Stimulated activated naive B cell treated with anti-CD40 and anti-IgM and Interleukin-4, amounts not matched to agents 10 μg/mL and 1 μg/mL and 100 μg/mL, for 72 hours (primary cell): ENCODE results near the gene DRD3.

ENCODE experiments used
- ATAC-seq, 2 donors: fragments of 150-1000 bp; cut with Tn5 transposase; replicated peaks; 2 replicates each; pipeline ENCODE4 v1.10.0; 2021; ENCODE audit warnings: moderate library complexity in 1 of 2
- DNase-seq: peaks from one replicate; pipeline ENCODE4 v3.0.0; 2021
- H3K27ac Mint-ChIP-seq: one replicate; pipeline ENCODE4 v1.8.0; 2022; ENCODE audit warnings: mild to moderate bottlenecking, mixed read lengths
- H3K27me3 Mint-ChIP-seq, 2 donors: one replicate each; pipeline ENCODE4 v1.8.0; 2022; ENCODE audit warnings: mixed read lengths in 2 of 2
- H3K36me3 Mint-ChIP-seq, 2 donors: one replicate each; pipeline ENCODE4 v1.8.0; 2022; ENCODE audit warnings: mixed read lengths in 2 of 2, mild to moderate bottlenecking in 1 of 2
- H3K4me1 Mint-ChIP-seq, 2 donors: one replicate each; pipeline ENCODE4 v1.8.0; 2022; ENCODE audit warnings: mixed read lengths in 2 of 2, mild to moderate bottlenecking in 1 of 2
- H3K4me3 Mint-ChIP-seq, 2 donors: one replicate each; pipeline ENCODE4 v1.8.0; 2022; ENCODE audit warnings: mild to moderate bottlenecking in 2 of 2, mixed read lengths in 2 of 2, moderate library complexity in 1 of 2
- H3K9me3 Mint-ChIP-seq, 2 donors: one replicate each; pipeline ENCODE4 v1.8.0; 2022; ENCODE audit warnings: mixed read lengths in 2 of 2, mild to moderate bottlenecking in 1 of 2

Gene DRD3

DNA sequence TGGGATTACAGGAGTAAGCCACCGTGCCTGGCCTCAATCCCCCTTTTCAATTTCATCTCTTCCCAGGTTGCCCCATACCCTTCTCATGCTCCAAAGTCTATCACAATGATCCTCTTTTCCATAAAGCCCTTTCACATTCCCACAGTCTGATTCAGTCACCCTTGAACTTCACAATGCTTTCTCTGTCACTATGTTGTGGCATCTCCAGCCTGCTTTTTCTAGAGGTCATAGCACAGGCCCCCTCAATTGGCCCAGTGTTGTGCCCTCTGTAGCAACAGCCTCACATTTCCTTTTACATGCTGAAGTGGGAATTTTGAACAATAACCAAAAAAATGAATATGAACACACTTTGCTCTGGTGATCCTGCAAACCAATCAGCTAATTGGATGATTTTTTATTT is 21.5 kb downstream of the DRD3 start:
- ATAC-seq: no peak
- Mint-ChIP-seq H3K27ac (no peak overlapping the region), H3K4me1 (no peaks in the 10 kb centered on the region), H3K4me3 (no peak overlapping the region), H3K36me3 (no peaks in the 10 kb centered on the region), H3K9me3 (no peaks in the 10 kb centered on the region), H3K27me3 (peaks cover 4 to 30% of the 10 kb centered on the region in 2 donors)
- no peak for DNase-seq

DNA sequence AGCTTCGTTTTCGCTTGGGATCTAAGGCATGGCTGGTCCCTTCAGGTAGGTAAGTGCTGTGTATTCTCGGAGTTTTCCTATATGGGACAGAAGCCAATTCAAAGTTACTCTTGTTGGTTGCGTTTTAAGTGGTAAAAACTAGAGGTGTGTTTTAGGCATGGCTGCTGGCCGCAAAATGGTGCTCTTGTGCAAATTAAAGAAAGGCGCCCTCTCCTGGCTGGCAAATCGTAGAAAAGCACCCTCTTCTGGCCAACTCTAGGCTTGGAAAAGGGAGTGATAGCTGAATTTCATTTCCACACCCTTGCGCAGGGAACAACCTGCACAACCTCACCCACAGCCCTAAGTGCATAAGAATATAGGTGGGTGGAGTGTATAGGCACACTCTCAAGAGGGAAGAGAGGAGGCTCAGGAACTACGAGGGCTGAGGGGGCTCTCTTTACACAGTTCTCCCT is 23.5 kb downstream of the DRD3 start:
- no peaks in the 10 kb centered on the region for H3K9me3 Mint-ChIP-seq
- peaks cover 0 to 2% of the 10 kb centered on the region in 2 donors for H3K4me1 Mint-ChIP-seq
- peak; percentile 6 for DNase-seq
- H3K27me3 Mint-ChIP-seq: peaks cover 4 to 25% of the 10 kb centered on the region in 2 donors
- H3K36me3 Mint-ChIP-seq: no peaks in the 10 kb centered on the region
- H3K27ac Mint-ChIP-seq: no peak overlapping the region
- H3K4me3 Mint-ChIP-seq: no peak overlapping the region
- ATAC-seq: no peak

DNA sequence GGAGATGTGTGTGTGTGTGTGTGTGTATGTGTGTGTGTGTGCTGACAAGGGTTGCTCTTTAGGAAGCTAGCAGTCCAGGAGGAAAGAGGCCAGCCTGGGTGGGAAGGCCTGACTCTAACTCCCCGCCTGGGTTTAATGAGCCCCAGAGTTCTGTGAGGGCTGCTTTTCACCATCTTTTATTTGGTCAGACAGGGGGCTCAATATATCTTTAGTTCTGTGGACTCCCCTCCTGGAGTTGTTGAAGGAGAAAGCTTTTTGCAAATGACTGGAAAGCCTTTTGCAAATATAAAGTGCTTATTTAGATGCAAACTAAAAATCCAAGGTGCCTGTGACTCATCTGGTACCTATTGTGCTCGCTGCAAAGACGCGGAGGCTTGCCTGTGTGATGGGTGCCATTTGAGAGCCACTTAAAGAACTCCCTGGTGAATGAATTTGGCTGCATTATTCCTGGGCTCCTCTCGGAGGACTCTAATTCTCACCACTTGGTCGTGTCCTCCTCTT is 24.5 kb downstream of the DRD3 start:
- no peaks in the 10 kb centered on the region for H3K9me3 Mint-ChIP-seq
- DNase-seq (no peak), ATAC-seq (no peak)
- H3K4me3 Mint-ChIP-seq: no peak overlapping the region
- peaks cover 4 to 24% of the 10 kb centered on the region in 2 donors for H3K27me3 Mint-ChIP-seq
- H3K4me1 Mint-ChIP-seq: peaks cover 0 to 2% of the 10 kb centered on the region in 2 donors
- H3K27ac Mint-ChIP-seq: no peak overlapping the region
- H3K36me3 Mint-ChIP-seq: no peaks in the 10 kb centered on the region

DNA sequence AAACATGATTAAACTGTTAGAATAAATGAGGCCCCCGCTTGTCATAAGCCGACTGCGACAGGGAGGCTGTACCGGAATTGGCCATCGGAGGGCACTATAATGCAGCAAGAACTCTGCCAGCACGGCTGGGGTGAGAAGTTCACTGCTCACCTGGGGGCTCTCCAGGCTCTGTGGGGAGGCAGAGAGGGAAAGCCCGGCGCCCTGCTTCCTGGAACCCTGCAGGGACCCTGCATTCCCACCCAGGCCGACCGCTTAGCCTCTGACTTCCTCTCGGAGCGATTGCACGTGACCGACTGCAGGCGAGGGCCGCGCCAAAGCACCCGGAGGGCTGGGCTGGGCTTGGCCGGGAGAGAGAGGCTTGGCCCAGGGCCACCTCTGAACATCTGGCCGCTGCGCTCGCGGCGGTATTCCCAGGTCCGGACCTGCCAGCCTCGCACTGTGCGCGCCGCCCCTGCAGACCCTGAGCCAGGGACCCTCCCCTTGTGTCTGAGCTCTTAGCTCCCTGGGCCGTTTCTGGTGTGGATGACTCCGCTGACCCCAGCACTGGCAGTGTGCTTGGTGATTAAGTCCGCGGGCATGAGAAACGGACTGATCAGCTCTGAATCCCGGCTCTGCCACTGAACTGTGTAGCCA is 26.2 kb downstream of the DRD3 start:
- H3K27ac Mint-ChIP-seq: no peak overlapping the region
- H3K4me1 Mint-ChIP-seq: peaks cover 0 to 2% of the 10 kb centered on the region in 2 donors
- H3K27me3 Mint-ChIP-seq: peaks cover 4 to 14% of the 10 kb centered on the region in 2 donors
- H3K36me3 Mint-ChIP-seq: no peaks in the 10 kb centered on the region
- ATAC-seq: peak; percentile 92
- DNase-seq: peak; percentile 74
- H3K9me3 Mint-ChIP-seq: no peaks in the 10 kb centered on the region
- peak overlapping the region; percentile 71 to 81 for H3K4me3 Mint-ChIP-seq

DNA sequence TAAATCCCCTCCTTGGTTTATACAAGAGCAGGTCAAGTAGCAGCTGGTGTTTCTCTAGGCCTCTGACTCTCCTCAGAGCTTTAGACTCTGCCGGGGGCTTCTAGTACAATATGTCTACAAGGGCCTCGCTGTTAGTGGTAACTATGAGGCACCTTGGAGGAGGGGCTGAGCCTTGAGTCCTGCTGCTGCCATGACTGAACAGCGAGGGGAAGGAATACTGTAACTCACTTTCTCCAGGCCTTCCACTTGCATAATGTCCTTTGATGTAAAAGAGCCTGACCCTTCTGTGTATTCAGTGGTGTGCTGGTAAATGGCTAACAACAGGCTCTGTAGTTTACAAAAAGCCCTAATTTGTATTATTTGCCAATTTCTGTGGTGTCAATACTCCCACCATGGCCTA is 27.8 kb downstream of the DRD3 start:
- no peaks in the 10 kb centered on the region for H3K9me3 Mint-ChIP-seq
- DNase-seq (no peak), ATAC-seq (no peak)
- H3K36me3 Mint-ChIP-seq: no peaks in the 10 kb centered on the region
- H3K27me3 Mint-ChIP-seq: peaks cover 0 to 3% of the 10 kb centered on the region in 2 donors
- peaks cover 0 to 2% of the 10 kb centered on the region in 2 donors for H3K4me1 Mint-ChIP-seq
- no peak overlapping the region for H3K27ac Mint-ChIP-seq
- H3K4me3 Mint-ChIP-seq: no peak overlapping the region

DNA sequence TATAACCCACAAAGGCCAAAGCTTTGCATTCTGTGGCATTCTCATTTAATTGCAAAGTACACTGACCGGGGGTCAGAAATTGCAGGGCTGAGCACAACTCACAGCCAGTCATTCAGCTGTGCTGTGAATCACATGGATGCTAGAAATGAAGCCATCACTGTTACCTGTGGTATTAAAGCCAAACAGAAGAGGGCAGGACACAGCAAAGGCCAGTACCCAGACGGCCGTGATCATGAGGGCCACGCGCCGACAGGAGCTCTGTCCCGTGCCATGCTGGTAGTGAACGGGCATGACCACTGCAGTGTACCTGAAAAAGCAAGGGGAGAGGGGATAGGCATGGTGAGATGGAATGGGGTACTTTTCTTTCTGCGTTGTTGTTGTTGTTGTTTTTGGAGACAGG is 31.6 kb downstream of the DRD3 start:
- Mint-ChIP-seq H3K27me3 (no peaks in the 10 kb centered on the region), H3K4me3 (no peak overlapping the region), H3K9me3 (no peaks in the 10 kb centered on the region), H3K4me1 (peaks cover 0 to 2% of the 10 kb centered on the region in 2 donors), H3K36me3 (no peaks in the 10 kb centered on the region), H3K27ac (no peak overlapping the region)
- ATAC-seq (no peak), DNase-seq (no peak)

DNA sequence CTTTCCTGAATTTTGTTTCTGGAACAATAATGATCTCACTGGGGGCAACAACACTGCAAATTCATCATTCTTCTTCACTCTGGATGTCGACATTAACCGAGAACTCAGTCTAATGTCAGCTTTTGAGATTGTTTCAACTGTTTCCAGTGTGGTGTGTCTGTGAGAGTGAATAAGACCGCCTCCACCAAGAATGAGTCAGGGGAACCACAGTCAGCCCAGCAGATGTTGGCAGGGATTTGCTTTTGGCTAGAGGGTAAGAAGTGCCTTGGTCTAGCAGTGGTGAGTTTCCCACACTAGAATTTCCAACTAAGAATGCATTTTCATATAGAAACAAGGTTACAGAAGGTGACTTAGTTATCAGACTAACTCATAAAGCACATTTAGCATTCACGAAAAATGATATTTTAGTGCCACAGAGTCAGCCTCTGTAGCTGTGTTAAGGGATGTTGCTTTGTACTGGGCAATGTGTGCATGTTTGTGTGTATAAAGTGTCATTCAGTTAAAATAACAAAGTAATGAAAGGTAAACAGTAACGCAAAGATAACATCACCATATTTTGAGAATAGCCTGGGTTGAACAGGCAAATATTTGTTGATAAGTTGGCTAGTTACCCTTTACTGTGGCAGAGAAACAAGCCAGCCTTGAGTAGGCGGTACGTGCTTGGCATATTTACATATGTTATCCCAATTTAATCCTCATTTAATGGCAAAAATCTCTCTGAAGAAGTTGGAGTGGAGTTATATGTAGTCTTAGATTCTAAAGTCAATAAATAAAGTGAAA is 33.8 kb downstream of the DRD3 start:
- Mint-ChIP-seq H3K27ac (no peak overlapping the region), H3K9me3 (no peaks in the 10 kb centered on the region), H3K27me3 (no peaks in the 10 kb centered on the region), H3K36me3 (no peaks in the 10 kb centered on the region), H3K4me1 (no peaks in the 10 kb centered on the region), H3K4me3 (no peak overlapping the region)
- ATAC-seq: no peak
- no peak for DNase-seq

DNA sequence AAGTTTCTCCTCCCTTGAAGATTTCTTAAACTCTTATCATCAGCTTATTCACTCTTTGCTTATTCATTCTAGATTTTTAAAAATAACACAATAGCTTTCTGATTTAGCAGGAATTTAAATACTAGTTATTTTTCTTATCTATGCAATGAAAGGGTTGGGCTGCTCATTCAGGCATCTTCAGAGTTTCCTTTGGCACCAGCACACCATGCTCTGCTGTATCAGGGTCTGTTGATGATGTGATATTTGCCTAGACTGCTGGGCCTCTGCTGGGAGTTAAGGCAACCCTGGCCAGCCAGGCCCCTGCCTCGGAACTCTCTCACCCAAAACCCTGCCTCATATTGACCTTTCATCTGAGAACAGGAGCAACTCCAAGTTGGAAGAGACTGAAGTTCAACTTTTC is 35.0 kb downstream of the DRD3 start:
- no peak overlapping the region for H3K27ac Mint-ChIP-seq
- ATAC-seq: no peak
- H3K9me3 Mint-ChIP-seq: no peaks in the 10 kb centered on the region
- peaks cover 0 to 5% of the 10 kb centered on the region in 2 donors for H3K27me3 Mint-ChIP-seq
- no peaks in the 10 kb centered on the region for H3K36me3 Mint-ChIP-seq
- DNase-seq: no peak
- H3K4me3 Mint-ChIP-seq: no peak overlapping the region
- no peaks in the 10 kb centered on the region for H3K4me1 Mint-ChIP-seq

DNA sequence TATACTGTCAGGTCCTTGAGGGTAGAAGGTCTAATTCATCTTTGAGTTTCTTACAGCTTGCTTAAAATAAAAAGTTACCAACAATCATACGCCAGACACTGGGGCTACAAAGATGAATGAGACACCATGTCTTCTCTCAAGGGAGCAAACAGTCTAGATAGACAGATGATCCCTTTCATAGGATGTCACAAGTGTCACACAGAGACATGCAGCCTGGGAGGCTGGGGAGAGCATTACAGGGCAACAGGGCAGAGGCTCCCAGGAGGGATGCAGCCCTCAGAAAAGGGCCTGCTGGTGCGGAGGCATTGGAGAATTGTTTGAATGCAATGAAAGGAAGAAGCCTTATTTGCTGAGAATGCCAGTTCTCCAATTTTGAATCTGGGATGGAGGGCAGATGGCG is 39.0 kb downstream of the DRD3 start:
- H3K4me3 Mint-ChIP-seq: no peak overlapping the region
- H3K27me3 Mint-ChIP-seq: peaks cover 0 to 5% of the 10 kb centered on the region in 2 donors
- DNase-seq (no peak), ATAC-seq (no peak)
- no peaks in the 10 kb centered on the region for H3K9me3 Mint-ChIP-seq
- H3K36me3 Mint-ChIP-seq: no peaks in the 10 kb centered on the region
- H3K27ac Mint-ChIP-seq: no peak overlapping the region
- H3K4me1 Mint-ChIP-seq: no peaks in the 10 kb centered on the region

DNA sequence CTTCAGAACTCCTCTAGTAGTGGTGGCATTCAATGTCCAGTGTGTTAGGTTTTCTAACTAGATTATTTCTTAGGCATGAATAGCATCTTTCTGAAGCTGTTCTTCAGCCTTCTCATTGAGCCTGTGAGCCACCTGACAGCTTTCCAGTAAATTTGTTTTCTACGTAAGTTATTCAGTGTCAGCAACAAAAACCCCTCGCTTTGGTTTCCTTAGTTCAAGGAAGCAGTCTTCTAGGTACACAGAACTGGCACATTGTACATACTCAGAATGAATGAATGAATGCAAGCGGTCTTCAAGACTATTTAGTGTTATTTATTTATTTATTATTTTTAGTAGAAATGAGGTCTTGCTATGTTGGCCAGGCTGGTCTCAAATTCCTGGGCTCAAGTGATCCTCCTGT is 44.9 kb downstream of the DRD3 start:
- Mint-ChIP-seq H3K4me3 (no peak overlapping the region), H3K27ac (no peak overlapping the region), H3K4me1 (no peaks in the 10 kb centered on the region), H3K9me3 (no peaks in the 10 kb centered on the region), H3K36me3 (no peaks in the 10 kb centered on the region), H3K27me3 (peaks cover 6 to 10% of the 10 kb centered on the region in 2 donors)
- ATAC-seq (no peak), DNase-seq (no peak)

DNA sequence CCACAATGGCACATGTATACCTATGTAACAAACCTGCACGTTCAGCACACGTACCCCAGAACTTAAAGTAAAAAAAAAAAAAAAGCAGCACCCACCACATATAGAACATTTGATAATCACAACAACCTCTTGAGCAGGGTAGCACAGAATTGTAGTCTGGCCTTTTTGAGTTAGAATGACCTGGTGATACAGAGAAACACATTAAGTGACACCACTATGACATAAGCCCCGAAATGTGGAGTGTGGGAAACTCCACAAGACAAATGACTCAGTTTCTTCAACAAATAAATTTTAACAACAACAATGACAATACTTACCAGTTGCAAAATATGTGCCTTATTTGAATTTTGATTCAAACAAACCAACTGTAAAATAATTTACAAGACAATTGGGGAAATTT is 46.4 kb downstream of the DRD3 start:
- Mint-ChIP-seq H3K27me3 (peaks cover 6 to 10% of the 10 kb centered on the region in 2 donors), H3K27ac (no peak overlapping the region), H3K4me1 (no peaks in the 10 kb centered on the region), H3K9me3 (no peaks in the 10 kb centered on the region), H3K36me3 (no peaks in the 10 kb centered on the region), H3K4me3 (no peak overlapping the region)
- DNase-seq (no peak), ATAC-seq (no peak)

DNA sequence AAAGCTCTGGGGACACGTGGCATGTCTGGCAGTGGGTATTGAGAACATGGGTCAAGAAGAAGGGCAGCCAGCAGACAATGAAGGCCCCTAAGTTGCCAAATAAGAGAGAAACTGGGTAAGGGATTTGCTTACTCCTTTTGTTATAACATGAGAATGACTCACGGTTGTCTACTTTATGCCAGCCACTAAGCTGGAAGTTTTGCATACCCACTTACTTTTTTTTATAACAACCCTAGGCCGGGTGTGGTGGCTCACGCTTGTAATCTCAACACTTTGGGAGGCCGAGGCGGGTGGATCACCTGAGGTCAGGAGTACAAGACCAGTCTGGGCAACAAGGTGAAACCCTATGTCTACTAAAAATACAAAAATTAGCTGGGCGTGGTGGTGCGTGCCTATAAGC is 50.0 kb downstream of the DRD3 start:
- Mint-ChIP-seq H3K27ac (no peak overlapping the region), H3K27me3 (peaks cover 8 to 11% of the 10 kb centered on the region in 2 donors), H3K36me3 (no peaks in the 10 kb centered on the region), H3K4me3 (no peak overlapping the region), H3K4me1 (no peaks in the 10 kb centered on the region), H3K9me3 (no peaks in the 10 kb centered on the region)
- no peak for DNase-seq
- no peak for ATAC-seq

DNA sequence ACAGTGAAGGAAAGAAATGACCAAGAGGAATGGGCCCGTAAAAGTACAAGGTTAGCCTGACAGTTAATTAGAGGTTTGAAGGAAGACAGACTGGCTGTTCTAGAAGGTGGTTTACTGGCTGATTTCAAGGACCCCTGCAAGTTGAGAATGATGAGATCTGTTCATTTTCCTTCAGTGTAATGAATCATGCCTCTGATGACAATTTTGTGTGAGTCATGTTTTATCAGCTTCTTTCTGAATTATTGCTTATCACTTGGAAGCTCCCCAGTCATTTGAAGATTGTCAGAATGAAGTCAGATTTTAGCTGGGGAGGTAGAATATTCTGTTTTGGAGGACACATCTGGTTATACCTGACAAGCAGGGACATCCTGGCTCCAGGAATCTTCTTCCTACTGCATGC is 50.6 kb downstream of the DRD3 start:
- no peaks in the 10 kb centered on the region for H3K9me3 Mint-ChIP-seq
- DNase-seq: no peak
- no peak for ATAC-seq
- peaks cover 12 to 17% of the 10 kb centered on the region in 2 donors for H3K27me3 Mint-ChIP-seq
- H3K36me3 Mint-ChIP-seq: no peaks in the 10 kb centered on the region
- no peak overlapping the region for H3K4me3 Mint-ChIP-seq
- no peak overlapping the region for H3K27ac Mint-ChIP-seq
- H3K4me1 Mint-ChIP-seq: no peaks in the 10 kb centered on the region

DNA sequence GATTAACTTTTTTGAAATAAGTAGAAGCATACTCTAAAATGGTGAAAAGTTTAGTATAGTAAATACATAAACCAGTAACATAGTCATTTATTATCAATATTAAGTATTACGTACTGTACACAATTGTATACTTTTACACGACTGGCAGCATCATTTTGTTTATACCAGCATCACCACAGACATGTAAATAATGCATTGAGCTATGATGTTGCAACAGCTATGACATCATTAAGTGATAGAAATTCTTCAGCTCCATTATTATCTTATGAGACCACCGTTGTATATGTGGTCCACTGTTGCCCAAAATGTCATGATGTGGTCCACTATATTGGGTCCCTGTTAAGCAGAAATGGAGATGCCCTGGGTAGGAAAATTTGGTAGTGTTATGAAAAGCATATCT is 51.3 kb downstream of the DRD3 start:
- Mint-ChIP-seq H3K27me3 (peaks cover 8 to 17% of the 10 kb centered on the region in 2 donors), H3K36me3 (no peaks in the 10 kb centered on the region), H3K4me3 (no peak overlapping the region), H3K27ac (no peak overlapping the region), H3K4me1 (no peaks in the 10 kb centered on the region), H3K9me3 (no peaks in the 10 kb centered on the region)
- DNase-seq: no peak
- no peak for ATAC-seq

DNA sequence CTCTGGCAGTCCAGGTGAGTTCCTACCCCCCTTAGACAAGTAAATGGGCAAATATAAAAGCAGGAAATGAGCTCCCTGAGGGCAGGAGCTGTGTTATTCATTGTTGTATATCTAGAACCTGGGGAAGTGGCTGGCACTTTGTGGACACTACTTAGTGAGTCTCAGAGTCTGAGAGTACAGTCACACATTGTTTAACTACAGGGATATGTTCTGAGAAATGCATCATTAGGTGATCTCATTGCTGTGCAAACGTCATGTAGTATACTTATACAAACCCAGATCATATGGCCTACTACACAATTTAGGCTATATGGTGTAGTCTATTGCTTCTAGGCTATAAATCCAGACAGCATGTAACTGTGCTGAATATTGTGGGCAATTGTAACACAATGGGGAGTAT is 52.4 kb downstream of the DRD3 start:
- no peaks in the 10 kb centered on the region for H3K4me1 Mint-ChIP-seq
- H3K27ac Mint-ChIP-seq: no peak overlapping the region
- H3K9me3 Mint-ChIP-seq: no peaks in the 10 kb centered on the region
- DNase-seq (no peak), ATAC-seq (no peak)
- H3K4me3 Mint-ChIP-seq: no peak overlapping the region
- peaks cover 8 to 12% of the 10 kb centered on the region in 2 donors for H3K27me3 Mint-ChIP-seq
- no peaks in the 10 kb centered on the region for H3K36me3 Mint-ChIP-seq
